ENCODE measurements around the gene DERA. TPM values are rescaled to one million over a fixed set of nuclear protein-coding genes. Genes with fewer than 3 reads are reported as not detected.

The DERA gene
- total and polyA plus RNA-seq, 2 of the 8 experiments (the other 6 are each of a cell fraction or from before 2014, with no cell fraction given): 13.1 to 17.1 TPM

- no peak for FAIRE-seq
- 84% methylated on average over 2 of the region's 2 CpGs; no CpG with 5 or more reads in 1 of the 2 experiments for WGBS, 2 experiments (ENCODE audit: extremely low coverage in 1 of 2, insufficient coverage in 1 of 2, insufficient read length in 1 of 2, insufficient replicate concordance in 2 of 2, low coverage in 1 of 2, low lambda C conversion rate in 2 of 2, missing lambda C conversion rate in 1 of 2)
- CTCF ChIA-PET (ENCODE audit: partially characterized antibody): interaction anchor here (0.6 to 1.6 kb wide), 3 partner anchors 9 to 27 kb away, joined by 4 to 5 read pairs (median 4); no protein-coding TSS in a partner anchor
These were observed 107.2 kb downstream of the DERA start for GRCh38 chr12:16018306-16018705.

More at GRCh38 chr12:16018306-16018705, 107.2 kb downstream of the DERA start:
- H3K36me3 ChIP-seq (ENCODE audit: control insufficient read depth in 2 of 4, insufficient read depth in 4 of 4, low read length in 3 of 4): peaks cover 0 to 15% (median 0%) of the 10 kb centered on the region in 4 experiments; a peak in 3 of 8 replicates
- no peak overlapping the region for H2BK5ac ChIP-seq (ENCODE audit: low read depth, low read length)
- peaks cover 33 to 34% of the 10 kb centered on the region in 2 experiments for H3K9me3 ChIP-seq (ENCODE audit: insufficient read depth in 2 of 2, low read depth in 1 of 2, low read length in 1 of 2)
- H4K5ac ChIP-seq (ENCODE audit: insufficient read length, low read depth, low read length): no peak overlapping the region
- no peak overlapping the region for H2BK20ac ChIP-seq (ENCODE audit: low read length)
- no peak overlapping the region for H2BK12ac ChIP-seq (ENCODE audit: low read depth, low read length)
- POLR2A ChIA-PET (ENCODE audit: partially characterized antibody): interaction anchor here (0.7 kb wide), 1 partner anchor 9 kb away, joined by 3 read pairs; no protein-coding TSS in a partner anchor
- H3K18ac ChIP-seq (ENCODE audit: extremely low read depth, low read length): no peak overlapping the region
- H3K14ac ChIP-seq (ENCODE audit: insufficient read length): no peak overlapping the region
- H3K27ac ChIP-seq (ENCODE audit: low read depth, low read length): no peak overlapping the region
- no peak overlapping the region for H3K9ac ChIP-seq (replicated peaks in 1 of 4; ENCODE audit: extremely low read depth in 1 of 4, low read depth in 3 of 4, low read length in 3 of 4)
- no peaks in the 10 kb centered on the region for H3K79me2 ChIP-seq (ENCODE audit: control insufficient read depth in 1 of 2, insufficient read depth in 2 of 2, low read length in 2 of 2)
- no peaks in the 10 kb centered on the region for H3K79me1 ChIP-seq (ENCODE audit: low read depth, low read length)
- no peaks in the 10 kb centered on the region for H3K27me3 ChIP-seq (replicated peaks in 1 of 4; ENCODE audit: control insufficient read depth in 3 of 4, extremely low read depth in 1 of 4, insufficient read depth in 3 of 4, low read length in 3 of 4)
- no peak for TF ChIP-seq TAF1 (IDR thresholded peaks at IDR 0.05; ENCODE audit: low read depth, low read length)
- TF ChIP-seq CBX5 (IDR thresholded peaks at IDR 0.05; ENCODE audit: low read depth, low read length): no peak
- no peak for TF ChIP-seq RBBP5 (IDR thresholded peaks at IDR 0.05; ENCODE audit: borderline replicate concordance, low read depth, low read length)
- TF ChIP-seq SP1 (IDR thresholded peaks at IDR 0.05; ENCODE audit: low read depth, low read length): no peak
- no peak for TF ChIP-seq CEBPB (IDR thresholded peaks at IDR 0.05; ENCODE audit: low read depth, low read length)
- TF ChIP-seq NRF1 (IDR thresholded peaks at IDR 0.05; ENCODE audit: low read depth, low read length): no peak
- TF ChIP-seq MAX (IDR thresholded peaks at IDR 0.05): no peak
- H3K4ac ChIP-seq (replicated peaks; ENCODE audit: insufficient read length, low read depth, low read length): no peak overlapping the region
- H2AFZ ChIP-seq (ENCODE audit: low read length): no peak overlapping the region
- H2BK15ac ChIP-seq (ENCODE audit: low read length): no peak overlapping the region
- H3K56ac ChIP-seq (replicated peaks; ENCODE audit: insufficient read length, low read depth, low read length): no peak overlapping the region
- H4K20me1 ChIP-seq (replicated peaks in 1 of 2; ENCODE audit: control insufficient read depth in 1 of 2, insufficient read depth in 2 of 2, low read length in 2 of 2): no peaks in the 10 kb centered on the region
- H3K4me1 ChIP-seq (replicated peaks in 1 of 4; ENCODE audit: control insufficient read depth in 3 of 4, insufficient read depth in 4 of 4, low read length in 3 of 4): no peaks in the 10 kb centered on the region
- H3K4me2 ChIP-seq (ENCODE audit: insufficient read depth in 1 of 2, low read depth in 2 of 2, low read length in 2 of 2): no peak overlapping the region
- H3K23ac ChIP-seq (ENCODE audit: insufficient read length): no peak overlapping the region
- no peak for DNase-seq (ENCODE audit: low read depth in 1 of 2, low spot score in 2 of 2)
- H4K91ac ChIP-seq (replicated peaks; ENCODE audit: insufficient read length, low read length): no peak overlapping the region
- H4K8ac ChIP-seq (ENCODE audit: extremely low read depth, insufficient read depth, low read length): no peak overlapping the region; the same call in 1 of the 2 replicates
- no peak overlapping the region for H3K4me3 ChIP-seq (ENCODE audit: extremely low read depth in 1 of 4, insufficient read depth in 2 of 4, low read depth in 3 of 4, low read length in 4 of 4)
- no peaks in the 10 kb centered on the region for H3K23me2 ChIP-seq (ENCODE audit: low read depth, low read length)
- no peak overlapping the region for H2BK120ac ChIP-seq (replicated peaks; ENCODE audit: low read depth, low read length)
- no peak overlapping the region for H2AK5ac ChIP-seq (ENCODE audit: low read depth, low read length)
